ENCODE results near the gene TP73.

The TP73 gene

GRCh38 chr1:3733883-3734589 lies 81.7 kb downstream of the TP73 start:
- Histone ChIP-seq H4K20me1 (ENCODE audit: insufficient read depth) (no peaks in the 10 kb centered on the region), H3K9ac (no peak overlapping the region), H3K79me2 (ENCODE audit: insufficient read depth, low read depth) (no peaks in the 10 kb centered on the region), H3K27ac (no peak overlapping the region), H2AFZ (ENCODE audit: low read depth) (no peak overlapping the region), H3K27me3 (ENCODE audit: insufficient read depth, low read depth) (peaks cover 97% of the 10 kb centered on the region), H3K4me3 (IDR thresholded peaks at IDR 0.05; ENCODE audit: insufficient read depth, low read depth, low read length) (no peak overlapping the region), H3K4me2 (no peak overlapping the region), H3K4me1 (ENCODE audit: low read depth, poor library complexity, severe bottlenecking) (no peaks in the 10 kb centered on the region), H3K36me3 (ENCODE audit: insufficient read depth) (no peaks in the 10 kb centered on the region)
- TF ChIP-seq CTCF (conservative IDR thresholded peaks at IDR 0.05; ENCODE audit: low read depth, low read length) = no peak

- Histone ChIP-seq H3K27me3 (ENCODE audit: insufficient read depth, low read depth) (peaks cover 97% of the 10 kb centered on the region), H3K79me2 (ENCODE audit: insufficient read depth, low read depth) (no peaks in the 10 kb centered on the region), H3K27ac (no peak overlapping the region), H3K4me3 (IDR thresholded peaks at IDR 0.05; ENCODE audit: insufficient read depth, low read depth, low read length) (no peak overlapping the region), H3K36me3 (ENCODE audit: insufficient read depth) (no peaks in the 10 kb centered on the region), H2AFZ (ENCODE audit: low read depth) (no peak overlapping the region), H3K4me1 (ENCODE audit: low read depth, poor library complexity, severe bottlenecking) (no peaks in the 10 kb centered on the region), H3K9ac (no peak overlapping the region), H3K4me2 (no peak overlapping the region), H4K20me1 (ENCODE audit: insufficient read depth) (no peaks in the 10 kb centered on the region)
- no peak for TF ChIP-seq CTCF (conservative IDR thresholded peaks at IDR 0.05; ENCODE audit: low read depth, low read length)
Measured at GRCh38 chr1:3734602-3735001, 82.3 kb downstream of the TP73 start.

- Histone ChIP-seq H3K36me3 (ENCODE audit: insufficient read depth) (no peaks in the 10 kb centered on the region), H4K20me1 (ENCODE audit: insufficient read depth) (no peaks in the 10 kb centered on the region), H3K4me2 (no peak overlapping the region), H3K4me1 (ENCODE audit: low read depth, poor library complexity, severe bottlenecking) (no peaks in the 10 kb centered on the region), H3K79me2 (ENCODE audit: insufficient read depth, low read depth) (no peaks in the 10 kb centered on the region), H3K4me3 (IDR thresholded peaks at IDR 0.05; ENCODE audit: insufficient read depth, low read depth, low read length) (no peak overlapping the region), H3K9ac (no peak overlapping the region), H3K27me3 (ENCODE audit: insufficient read depth, low read depth) (peaks cover 98% of the 10 kb centered on the region), H2AFZ (ENCODE audit: low read depth) (no peak overlapping the region), H3K27ac (no peak overlapping the region)
- no peak for TF ChIP-seq CTCF (conservative IDR thresholded peaks at IDR 0.05; ENCODE audit: low read depth, low read length)
Measured at GRCh38 chr1:3735027-3735681, 82.8 kb downstream of the TP73 start.

GRCh38 chr1:3735688-3736087 lies 83.4 kb downstream of the TP73 start:
- H3K36me3 ChIP-seq (ENCODE audit: insufficient read depth) = no peaks in the 10 kb centered on the region
- TF ChIP-seq CTCF (conservative IDR thresholded peaks at IDR 0.05; ENCODE audit: low read depth, low read length) = no peak

More at GRCh38 chr1:3735688-3736087, 83.4 kb downstream of the TP73 start:
- Histone ChIP-seq H3K4me1 (ENCODE audit: low read depth, poor library complexity, severe bottlenecking) (no peaks in the 10 kb centered on the region), H3K4me3 (IDR thresholded peaks at IDR 0.05; ENCODE audit: insufficient read depth, low read depth, low read length) (no peak overlapping the region), H3K4me2 (no peak overlapping the region), H4K20me1 (ENCODE audit: insufficient read depth) (no peaks in the 10 kb centered on the region), H3K79me2 (ENCODE audit: insufficient read depth, low read depth) (no peaks in the 10 kb centered on the region), H3K27me3 (ENCODE audit: insufficient read depth, low read depth) (peaks cover 98% of the 10 kb centered on the region), H3K27ac (no peak overlapping the region), H2AFZ (ENCODE audit: low read depth) (no peak overlapping the region), H3K9ac (no peak overlapping the region)

All from KMS-11 (cell line).